Kidney epithelial cell (primary cell): Measurements from ENCODE around the gene MOV10L1. TPM values are rescaled to one million over a fixed set of nuclear protein-coding genes. Genes with fewer than 3 reads are reported as not detected.
"Not testable (repeated sequence)": the region's sequence is repeated elsewhere in the genome, so short reads cannot be mapped to it uniquely, and the experiment has no call there.

Source experiments
- DNase-seq: peaks from one replicate; pipeline ENCODE4 v3.0.0-alpha.2; 2010; ENCODE audit warnings: low read depth
- H3K27me3 ChIP-seq: 2 replicates; pipeline ENCODE4 v1.6.0; 2011; ENCODE audit warnings: low read length; ENCODE audit not compliant: control insufficient read depth, insufficient read depth
- H3K36me3 ChIP-seq: 2 replicates; pipeline ENCODE4 v1.5.1; 2011; ENCODE audit warnings: low read length; ENCODE audit not compliant: control insufficient read depth, insufficient read depth
- H3K4me3 ChIP-seq: 2 replicates; pipeline ENCODE4 v1.5.1; 2011; ENCODE audit warnings: low read depth, mild to moderate bottlenecking, control low read depth, low read length
- CTCF ChIP-seq: IDR thresholded peaks from 2 replicates; pipeline ENCODE4 v1.5.1; 2011; ENCODE audit warnings: mild to moderate bottlenecking, moderate library complexity, low read length, control low read depth, inconsistent platforms; ENCODE audit not compliant: insufficient read depth, poor library complexity, severe bottlenecking
- total RNA-seq: library from RNA; depleted of rRNA; stranded (reverse); fragments of >200 nt; gene quantifications from 2 replicates; pipeline ENCODE4 v1.2.3, GENCODE V29; 2015

The MOV10L1 gene
- total RNA-seq, 1 donor from 2014 or later, result 1.7 TPM

GRCh38 chr22:50143096-50143495, 53.3 kb downstream of the MOV10L1 start:
- no peak for DNase-seq
- Histone ChIP-seq H3K36me3 (no peaks in the 10 kb centered on the region), H3K4me3 (no peak overlapping the region), H3K27me3 (peaks cover 13% of the 10 kb centered on the region)
- no peak for TF ChIP-seq CTCF

GRCh38 chr22:50144005-50144614, 54.3 kb downstream of the MOV10L1 start:
- no peak for TF ChIP-seq CTCF
- peaks cover 13% of the 10 kb centered on the region for H3K27me3 ChIP-seq
- no peak for DNase-seq
- no peak overlapping the region for H3K4me3 ChIP-seq
- no peaks in the 10 kb centered on the region for H3K36me3 ChIP-seq

- TF ChIP-seq CTCF, result no peak
Measured at GRCh38 chr22:50145721-50146438, 56.1 kb downstream of the MOV10L1 start.

GRCh38 chr22:50146439-50147238, 56.8 kb downstream of the MOV10L1 start:
- Histone ChIP-seq H3K27me3 (peaks cover 13% of the 10 kb centered on the region), H3K4me3 (no peak overlapping the region), H3K36me3 (no peaks in the 10 kb centered on the region)
- DNase-seq, result no peak
- TF ChIP-seq CTCF, result peak; percentile 94

More at GRCh38 chr22:50145721-50146438, 56.1 kb downstream of the MOV10L1 start:
- no peak overlapping the region for H3K4me3 ChIP-seq
- H3K36me3 ChIP-seq, result no peaks in the 10 kb centered on the region
- peaks cover 13% of the 10 kb centered on the region for H3K27me3 ChIP-seq
- no peak for DNase-seq

GRCh38 chr22:50147258-50148165, 57.7 kb downstream of the MOV10L1 start:
- H3K27me3 ChIP-seq, result peaks cover 13% of the 10 kb centered on the region
- H3K4me3 ChIP-seq, H3K36me3 ChIP-seq, DNase-seq: not testable (repeated sequence)
